Activated T-cell treated with anti-CD3 and anti-CD28 coated beads, Interleukin-2, amount 50 U/mL, for 24 hours (primary cell): ENCODE data around the gene CUL2.
"Not testable (repeated sequence)": the region's sequence is repeated elsewhere in the genome, so short reads cannot be mapped to it uniquely, and the experiment has no call there.

Experiments used
- DNase-seq: peaks from one replicate; pipeline ENCODE4 v3.0.0-alpha.2; 2020
- H3K27ac Mint-ChIP-seq: 2 replicates; pipeline ENCODE4 v1.8.0; 2020; ENCODE audit warnings: mild to moderate bottlenecking, mixed read lengths
- H3K27me3 Mint-ChIP-seq: 2 replicates; pipeline ENCODE4 v1.8.0; 2020; ENCODE audit warnings: mixed read lengths
- H3K36me3 Mint-ChIP-seq: 2 replicates; pipeline ENCODE4 v1.8.0; 2020; ENCODE audit warnings: low read depth, mixed read lengths
- H3K4me1 Mint-ChIP-seq: 2 replicates; pipeline ENCODE4 v1.8.0; 2020; ENCODE audit warnings: low read depth, mixed read lengths
- H3K4me3 Mint-ChIP-seq: 2 replicates; pipeline ENCODE4 v1.8.0; 2020; ENCODE audit warnings: mild to moderate bottlenecking, moderate library complexity, mixed read lengths
- H3K9me3 Mint-ChIP-seq: 2 replicates; pipeline ENCODE4 v1.8.0; 2020; ENCODE audit warnings: mixed read lengths

CUL2 gene

GRCh38 chr10:35058134-35058533, 32.0 kb downstream of the CUL2 start:
- H3K4me3 Mint-ChIP-seq, result no peak overlapping the region
- H3K27ac Mint-ChIP-seq, result peak overlapping the region; percentile 1

GRCh38 chr10:35056686-35057085, 33.5 kb downstream of the CUL2 start:
- peak overlapping the region; percentile 1 for H3K27ac Mint-ChIP-seq
- peaks cover 16% of the 10 kb centered on the region for H3K4me1 Mint-ChIP-seq

More at GRCh38 chr10:35058134-35058533, 32.0 kb downstream of the CUL2 start:
- Mint-ChIP-seq H3K27me3 (no peaks in the 10 kb centered on the region), H3K9me3 (no peaks in the 10 kb centered on the region), H3K36me3 (peaks cover 85% of the 10 kb centered on the region), H3K4me1 (peaks cover 16% of the 10 kb centered on the region)
- no peak for DNase-seq

GRCh38 chr10:35056133-35056532, 34.0 kb downstream of the CUL2 start:
- Mint-ChIP-seq H3K36me3 (peaks cover 83% of the 10 kb centered on the region), H3K4me3 (no peak overlapping the region), H3K27ac (peak overlapping the region; percentile 5), H3K4me1 (peaks cover 16% of the 10 kb centered on the region), H3K9me3 (no peaks in the 10 kb centered on the region), H3K27me3 (no peaks in the 10 kb centered on the region)
- DNase-seq, result no peak

More at GRCh38 chr10:35056686-35057085, 33.5 kb downstream of the CUL2 start:
- H3K36me3 Mint-ChIP-seq, result peaks cover 84% of the 10 kb centered on the region
- H3K9me3 Mint-ChIP-seq, result no peaks in the 10 kb centered on the region
- no peak overlapping the region for H3K4me3 Mint-ChIP-seq
- no peaks in the 10 kb centered on the region for H3K27me3 Mint-ChIP-seq
- DNase-seq, result no peak

- DNase-seq, result no peak
- H3K4me3 Mint-ChIP-seq, result no peak overlapping the region
- peak overlapping the region; percentile 35 for H3K27ac Mint-ChIP-seq
- H3K27me3 Mint-ChIP-seq, result no peaks in the 10 kb centered on the region
- H3K9me3 Mint-ChIP-seq, result no peaks in the 10 kb centered on the region
- H3K36me3 Mint-ChIP-seq, result peaks cover 84% of the 10 kb centered on the region
- H3K4me1 Mint-ChIP-seq, result peaks cover 3% of the 10 kb centered on the region
Observed at GRCh38 chr10:35050568-35050967, 39.6 kb downstream of the CUL2 start.

GRCh38 chr10:35046074-35046473, 44.1 kb downstream of the CUL2 start:
- peaks cover 3% of the 10 kb centered on the region for H3K4me1 Mint-ChIP-seq
- no peak overlapping the region for H3K4me3 Mint-ChIP-seq
- peaks cover 92% of the 10 kb centered on the region for H3K36me3 Mint-ChIP-seq
- no peaks in the 10 kb centered on the region for H3K9me3 Mint-ChIP-seq
- no peak for DNase-seq
- no peak overlapping the region for H3K27ac Mint-ChIP-seq
- H3K27me3 Mint-ChIP-seq, result no peaks in the 10 kb centered on the region

- H3K4me3 Mint-ChIP-seq, H3K27ac Mint-ChIP-seq, H3K4me1 Mint-ChIP-seq, DNase-seq, H3K27me3 Mint-ChIP-seq, H3K9me3 Mint-ChIP-seq: not testable (repeated sequence)
- peaks cover 92% of the 10 kb centered on the region for H3K36me3 Mint-ChIP-seq
Observed at GRCh38 chr10:35045275-35045674, 44.9 kb downstream of the CUL2 start.

GRCh38 chr10:35043796-35044344, 46.3 kb downstream of the CUL2 start:
- peaks cover 89% of the 10 kb centered on the region for H3K36me3 Mint-ChIP-seq
- H3K27ac Mint-ChIP-seq, result no peak overlapping the region

GRCh38 chr10:35042783-35043182, 47.4 kb downstream of the CUL2 start:
- Mint-ChIP-seq H3K4me1 (peaks cover 3% of the 10 kb centered on the region), H3K27ac (no peak overlapping the region), H3K27me3 (no peaks in the 10 kb centered on the region), H3K36me3 (peaks cover 84% of the 10 kb centered on the region), H3K9me3 (no peaks in the 10 kb centered on the region), H3K4me3 (no peak overlapping the region)
- no peak for DNase-seq

More at GRCh38 chr10:35043796-35044344, 46.3 kb downstream of the CUL2 start:
- Mint-ChIP-seq H3K4me1 (peaks cover 3% of the 10 kb centered on the region), H3K9me3 (no peaks in the 10 kb centered on the region), H3K27me3 (no peaks in the 10 kb centered on the region), H3K4me3 (no peak overlapping the region)
- no peak for DNase-seq

- Mint-ChIP-seq H3K4me3 (no peak overlapping the region), H3K4me1 (peaks cover 3% of the 10 kb centered on the region), H3K27ac (no peak overlapping the region), H3K9me3 (no peaks in the 10 kb centered on the region), H3K36me3 (peaks cover 84% of the 10 kb centered on the region), H3K27me3 (no peaks in the 10 kb centered on the region)
- no peak for DNase-seq
Observed at GRCh38 chr10:35041502-35041879, 48.6 kb downstream of the CUL2 start.

GRCh38 chr10:35040760-35041501, 49.2 kb downstream of the CUL2 start:
- H3K4me1 Mint-ChIP-seq, result no peaks in the 10 kb centered on the region
- no peak overlapping the region for H3K4me3 Mint-ChIP-seq
- DNase-seq, result no peak
- no peak overlapping the region for H3K27ac Mint-ChIP-seq
- H3K36me3 Mint-ChIP-seq, result peaks cover 84% of the 10 kb centered on the region
- H3K9me3 Mint-ChIP-seq, result no peaks in the 10 kb centered on the region
- no peaks in the 10 kb centered on the region for H3K27me3 Mint-ChIP-seq

GRCh38 chr10:35037104-35037503, 53.0 kb downstream of the CUL2 start:
- Mint-ChIP-seq H3K27ac (no peak overlapping the region), H3K9me3 (no peaks in the 10 kb centered on the region), H3K36me3 (peaks cover 83% of the 10 kb centered on the region), H3K4me1 (no peaks in the 10 kb centered on the region), H3K4me3 (no peak overlapping the region), H3K27me3 (no peaks in the 10 kb centered on the region)
- no peak for DNase-seq

- H3K27ac Mint-ChIP-seq, result no peak overlapping the region
- H3K4me3 Mint-ChIP-seq, result no peak overlapping the region
Observed at GRCh38 chr10:35035606-35036005, 54.5 kb downstream of the CUL2 start.

GRCh38 chr10:35027567-35027966, 62.6 kb downstream of the CUL2 start:
- DNase-seq, result no peak
- Mint-ChIP-seq H3K27ac (no peak overlapping the region), H3K4me3 (no peak overlapping the region), H3K36me3 (peaks cover 84% of the 10 kb centered on the region), H3K27me3 (no peaks in the 10 kb centered on the region), H3K4me1 (peaks cover 3% of the 10 kb centered on the region), H3K9me3 (no peaks in the 10 kb centered on the region)

More at GRCh38 chr10:35035606-35036005, 54.5 kb downstream of the CUL2 start:
- no peaks in the 10 kb centered on the region for H3K4me1 Mint-ChIP-seq
- no peaks in the 10 kb centered on the region for H3K27me3 Mint-ChIP-seq
- DNase-seq, result no peak
- H3K36me3 Mint-ChIP-seq, result peaks cover 76% of the 10 kb centered on the region
- no peaks in the 10 kb centered on the region for H3K9me3 Mint-ChIP-seq

- DNase-seq, result no peak
- Mint-ChIP-seq H3K9me3 (no peaks in the 10 kb centered on the region), H3K4me1 (peaks cover 3% of the 10 kb centered on the region), H3K36me3 (peaks cover 84% of the 10 kb centered on the region), H3K27me3 (no peaks in the 10 kb centered on the region), H3K4me3 (no peak overlapping the region), H3K27ac (peak overlapping the region; percentile 33)
Observed at GRCh38 chr10:35025916-35026315, 64.2 kb downstream of the CUL2 start.

GRCh38 chr10:35020481-35020880, 69.7 kb downstream of the CUL2 start:
- Mint-ChIP-seq H3K4me3 (no peak overlapping the region), H3K36me3 (peaks cover 80% of the 10 kb centered on the region), H3K4me1 (peaks cover 29% of the 10 kb centered on the region), H3K27ac (peak overlapping the region; percentile 23), H3K27me3 (no peaks in the 10 kb centered on the region), H3K9me3 (no peaks in the 10 kb centered on the region)
- DNase-seq, result no peak
